ENCODE results near the gene PRAMEF12.

DNA sequence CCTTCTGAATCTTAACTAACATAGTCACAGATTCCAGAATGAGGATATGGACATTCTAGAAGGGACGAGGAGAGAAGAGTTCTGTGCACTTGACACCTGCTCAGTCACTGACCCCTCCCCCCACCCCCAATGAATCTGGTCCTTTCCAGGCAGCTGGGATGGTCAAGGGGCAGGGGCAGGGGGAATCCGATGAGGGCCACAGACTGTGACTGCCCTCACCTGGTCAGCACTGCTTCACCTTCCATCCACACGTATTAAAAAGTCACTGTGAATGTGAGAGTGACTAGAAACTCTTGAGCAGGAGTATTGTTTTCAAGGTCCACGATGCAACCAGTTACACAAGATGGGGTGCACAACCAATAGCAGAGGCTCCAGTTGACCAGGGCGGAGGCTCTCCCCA is 9.5 kb upstream of the PRAMEF12 start:
- TF ChIP-seq MXI1 (IDR thresholded peaks at IDR 0.05; ENCODE audit: low read depth, low read length) (no peak), EZH2phosphoT487 (IDR thresholded peaks at IDR 0.05; ENCODE audit: borderline replicate concordance, low read depth) (no peak)
- TF ChIP-seq, protein P1, sequence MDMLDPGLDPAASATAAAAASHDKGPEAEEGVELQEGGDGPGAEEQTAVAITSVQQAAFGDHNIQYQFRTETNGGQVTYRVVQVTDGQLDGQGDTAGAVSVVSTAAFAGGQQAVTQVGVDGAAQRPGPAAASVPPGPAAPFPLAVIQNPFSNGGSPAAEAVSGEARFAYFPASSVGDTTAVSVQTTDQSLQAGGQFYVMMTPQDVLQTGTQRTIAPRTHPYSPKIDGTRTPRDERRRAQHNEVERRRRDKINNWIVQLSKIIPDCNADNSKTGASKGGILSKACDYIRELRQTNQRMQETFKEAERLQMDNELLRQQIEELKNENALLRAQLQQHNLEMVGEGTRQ (IDR thresholded peaks at IDR 0.05; ENCODE audit: borderline replicate concordance, low read depth, low read length): no peak
- TF ChIP-seq, protein P2, sequence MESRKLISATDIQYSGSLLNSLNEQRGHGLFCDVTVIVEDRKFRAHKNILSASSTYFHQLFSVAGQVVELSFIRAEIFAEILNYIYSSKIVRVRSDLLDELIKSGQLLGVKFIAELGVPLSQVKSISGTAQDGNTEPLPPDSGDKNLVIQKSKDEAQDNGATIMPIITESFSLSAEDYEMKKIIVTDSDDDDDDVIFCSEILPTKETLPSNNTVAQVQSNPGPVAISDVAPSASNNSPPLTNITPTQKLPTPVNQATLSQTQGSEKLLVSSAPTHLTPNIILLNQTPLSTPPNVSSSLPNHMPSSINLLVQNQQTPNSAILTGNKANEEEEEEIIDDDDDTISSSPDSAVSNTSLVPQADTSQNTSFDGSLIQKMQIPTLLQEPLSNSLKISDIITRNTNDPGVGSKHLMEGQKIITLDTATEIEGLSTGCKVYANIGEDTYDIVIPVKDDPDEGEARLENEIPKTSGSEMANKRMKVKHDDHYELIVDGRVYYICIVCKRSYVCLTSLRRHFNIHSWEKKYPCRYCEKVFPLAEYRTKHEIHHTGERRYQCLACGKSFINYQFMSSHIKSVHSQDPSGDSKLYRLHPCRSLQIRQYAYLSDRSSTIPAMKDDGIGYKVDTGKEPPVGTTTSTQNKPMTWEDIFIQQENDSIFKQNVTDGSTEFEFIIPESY (IDR thresholded peaks at IDR 0.05; ENCODE audit: borderline replicate concordance, low read depth): no peak
- TF ChIP-seq, protein P3, sequence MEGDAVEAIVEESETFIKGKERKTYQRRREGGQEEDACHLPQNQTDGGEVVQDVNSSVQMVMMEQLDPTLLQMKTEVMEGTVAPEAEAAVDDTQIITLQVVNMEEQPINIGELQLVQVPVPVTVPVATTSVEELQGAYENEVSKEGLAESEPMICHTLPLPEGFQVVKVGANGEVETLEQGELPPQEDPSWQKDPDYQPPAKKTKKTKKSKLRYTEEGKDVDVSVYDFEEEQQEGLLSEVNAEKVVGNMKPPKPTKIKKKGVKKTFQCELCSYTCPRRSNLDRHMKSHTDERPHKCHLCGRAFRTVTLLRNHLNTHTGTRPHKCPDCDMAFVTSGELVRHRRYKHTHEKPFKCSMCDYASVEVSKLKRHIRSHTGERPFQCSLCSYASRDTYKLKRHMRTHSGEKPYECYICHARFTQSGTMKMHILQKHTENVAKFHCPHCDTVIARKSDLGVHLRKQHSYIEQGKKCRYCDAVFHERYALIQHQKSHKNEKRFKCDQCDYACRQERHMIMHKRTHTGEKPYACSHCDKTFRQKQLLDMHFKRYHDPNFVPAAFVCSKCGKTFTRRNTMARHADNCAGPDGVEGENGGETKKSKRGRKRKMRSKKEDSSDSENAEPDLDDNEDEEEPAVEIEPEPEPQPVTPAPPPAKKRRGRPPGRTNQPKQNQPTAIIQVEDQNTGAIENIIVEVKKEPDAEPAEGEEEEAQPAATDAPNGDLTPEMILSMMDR (IDR thresholded peaks at IDR 0.05): no peak

Data from SK-N-SH (cell line).